Astrocyte of the hippocampus (primary cell): ENCODE data around the gene AUTS2.
"Not testable (repeated sequence)": the region's sequence is repeated elsewhere in the genome, so short reads cannot be mapped to it uniquely, and the experiment has no call there.

ENCODE experiments used
- DNase-seq: peaks from one replicate; pipeline ENCODE4 v3.0.0; 2011; ENCODE audit warnings: low read depth, low spot score

The AUTS2 gene

GRCh38 chr7:70594170-70594569, 995.9 kb downstream of the AUTS2 start:
- DNase-seq = no peak

- DNase-seq = not testable (repeated sequence)
Measured at GRCh38 chr7:70594885-70595284, 996.6 kb downstream of the AUTS2 start.

- peak; percentile 24 for DNase-seq
Measured at GRCh38 chr7:70595370-70595754, 997.1 kb downstream of the AUTS2 start.

GRCh38 chr7:70595755-70596597, 997.7 kb downstream of the AUTS2 start:
- peak; percentile 65 for DNase-seq

- no peak for DNase-seq
Measured at GRCh38 chr7:70596598-70596913, 998.3 kb downstream of the AUTS2 start.

- no peak for DNase-seq
Measured at GRCh38 chr7:70597066-70597465, 998.8 kb downstream of the AUTS2 start.

GRCh38 chr7:70598976-70599375, 1000.7 kb downstream of the AUTS2 start:
- DNase-seq = peak; percentile 37

- DNase-seq = no peak
Measured at GRCh38 chr7:70599446-70600190, 1001.3 kb downstream of the AUTS2 start.

GRCh38 chr7:70600993-70601392, 1002.7 kb downstream of the AUTS2 start:
- no peak for DNase-seq

GRCh38 chr7:70602117-70602516, 1003.8 kb downstream of the AUTS2 start:
- DNase-seq = no peak

- DNase-seq = no peak
Measured at GRCh38 chr7:70607281-70607680, 1009.0 kb downstream of the AUTS2 start.

- no peak for DNase-seq
Measured at GRCh38 chr7:70607759-70608158, 1009.5 kb downstream of the AUTS2 start.

- DNase-seq = peak; percentile 44
Measured at GRCh38 chr7:70608229-70608628, 1010.0 kb downstream of the AUTS2 start.

- DNase-seq = no peak
Measured at GRCh38 chr7:70612811-70613210, 1014.5 kb downstream of the AUTS2 start.

GRCh38 chr7:70614237-70615045, 1016.2 kb downstream of the AUTS2 start:
- peak; percentile 93 for DNase-seq

GRCh38 chr7:70615066-70615606, 1016.9 kb downstream of the AUTS2 start:
- no peak for DNase-seq

GRCh38 chr7:70616211-70616610, 1017.9 kb downstream of the AUTS2 start:
- DNase-seq = no peak

GRCh38 chr7:70616821-70617220, 1018.5 kb downstream of the AUTS2 start:
- no peak for DNase-seq

- no peak for DNase-seq
Measured at GRCh38 chr7:70618020-70618551, 1019.8 kb downstream of the AUTS2 start.

- no peak for DNase-seq
Measured at GRCh38 chr7:70619130-70619529, 1020.9 kb downstream of the AUTS2 start.

GRCh38 chr7:70619659-70620058, 1021.4 kb downstream of the AUTS2 start:
- no peak for DNase-seq
